Neutrophil (primary cell): Measurements from ENCODE around the gene SPNS2.
"Not testable (repeated sequence)": the region's sequence is repeated elsewhere in the genome, so short reads cannot be mapped to it uniquely, and the experiment has no call there.

Experiments used
- H3K27ac ChIP-seq: fragments of 200-600 bp; sonication (generic); 2 replicates; pipeline ENCODE4 v1.5.1; 2016; ENCODE audit warnings: mild to moderate bottlenecking, moderate library complexity
- H3K27me3 ChIP-seq: fragments of 200-600 bp; sonication (generic); 2 replicates; pipeline ENCODE4 v1.6.0; 2016; ENCODE audit warnings: mild to moderate bottlenecking
- H3K36me3 ChIP-seq: fragments of 200-600 bp; sonication (generic); 2 replicates; pipeline ENCODE4 v1.5.1; 2017
- H3K4me1 ChIP-seq, 2 experiments: fragments of 200-600 bp in 1 of 2; sonication (generic) in 1 of 2; 1 replicate in 1 of 2; 2 replicates in 1 of 2; pipeline versions ENCODE4 v1.5.1 to v1.6.1; 2013 to 2016; ENCODE audit warnings: low read depth in 1 of 2, low read length in 1 of 2, mild to moderate bottlenecking in 1 of 2, moderate library complexity in 1 of 2; ENCODE audit not compliant: control insufficient read depth in 1 of 2, insufficient read depth in 1 of 2
- H3K4me3 ChIP-seq, 2 experiments: fragments of 200-600 bp in 1 of 2; sonication (generic) in 1 of 2; 1 replicate in 1 of 2; 2 replicates in 1 of 2; pipeline ENCODE4 v1.5.1; 2013 to 2016; ENCODE audit warnings: low read depth in 1 of 2, low read length in 1 of 2, mild to moderate bottlenecking in 1 of 2, moderate library complexity in 1 of 2
- H3K9me3 ChIP-seq: fragments of 200-600 bp; sonication (generic); 2 replicates; pipeline ENCODE4 v1.5.1; 2016
- TF ChIP-seq, protein P1 (sequence below): fragments of 200-600 bp; sonication (generic); IDR thresholded peaks from 2 replicates; pipeline ENCODE4 v1.5.1; 2016; ENCODE audit warnings: antibody characterized with exemption

Gene SPNS2

DNA sequence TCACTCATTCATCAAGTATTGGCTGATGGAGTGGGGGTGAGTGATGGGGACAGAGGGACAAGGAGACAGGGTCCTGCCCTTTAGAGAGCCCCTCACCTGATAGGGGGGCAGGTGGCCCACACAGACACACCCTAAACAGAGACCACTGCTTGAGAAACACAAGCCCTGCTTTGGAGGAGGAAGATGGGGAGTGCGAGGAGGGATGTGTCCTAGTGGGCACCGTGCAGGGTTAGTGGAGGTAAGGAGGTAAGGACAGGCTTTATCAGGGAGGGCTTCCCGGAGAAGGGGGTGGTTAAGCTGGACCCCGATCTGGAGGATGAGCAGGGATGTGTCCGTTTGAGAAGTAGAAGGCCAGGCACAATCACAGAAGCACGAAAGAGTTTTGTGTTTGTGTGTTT lies 77.5 kb downstream of the SPNS2 start:
- Histone ChIP-seq H3K4me1 (no peaks in the 10 kb centered on the region), H3K36me3 (no peaks in the 10 kb centered on the region), H3K27me3 (peaks cover 19% of the 10 kb centered on the region), H3K27ac (no peak overlapping the region), H3K4me3 (no peak overlapping the region), H3K9me3 (no peaks in the 10 kb centered on the region)
- TF ChIP-seq, protein P1, sequence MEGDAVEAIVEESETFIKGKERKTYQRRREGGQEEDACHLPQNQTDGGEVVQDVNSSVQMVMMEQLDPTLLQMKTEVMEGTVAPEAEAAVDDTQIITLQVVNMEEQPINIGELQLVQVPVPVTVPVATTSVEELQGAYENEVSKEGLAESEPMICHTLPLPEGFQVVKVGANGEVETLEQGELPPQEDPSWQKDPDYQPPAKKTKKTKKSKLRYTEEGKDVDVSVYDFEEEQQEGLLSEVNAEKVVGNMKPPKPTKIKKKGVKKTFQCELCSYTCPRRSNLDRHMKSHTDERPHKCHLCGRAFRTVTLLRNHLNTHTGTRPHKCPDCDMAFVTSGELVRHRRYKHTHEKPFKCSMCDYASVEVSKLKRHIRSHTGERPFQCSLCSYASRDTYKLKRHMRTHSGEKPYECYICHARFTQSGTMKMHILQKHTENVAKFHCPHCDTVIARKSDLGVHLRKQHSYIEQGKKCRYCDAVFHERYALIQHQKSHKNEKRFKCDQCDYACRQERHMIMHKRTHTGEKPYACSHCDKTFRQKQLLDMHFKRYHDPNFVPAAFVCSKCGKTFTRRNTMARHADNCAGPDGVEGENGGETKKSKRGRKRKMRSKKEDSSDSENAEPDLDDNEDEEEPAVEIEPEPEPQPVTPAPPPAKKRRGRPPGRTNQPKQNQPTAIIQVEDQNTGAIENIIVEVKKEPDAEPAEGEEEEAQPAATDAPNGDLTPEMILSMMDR, result no peak

DNA sequence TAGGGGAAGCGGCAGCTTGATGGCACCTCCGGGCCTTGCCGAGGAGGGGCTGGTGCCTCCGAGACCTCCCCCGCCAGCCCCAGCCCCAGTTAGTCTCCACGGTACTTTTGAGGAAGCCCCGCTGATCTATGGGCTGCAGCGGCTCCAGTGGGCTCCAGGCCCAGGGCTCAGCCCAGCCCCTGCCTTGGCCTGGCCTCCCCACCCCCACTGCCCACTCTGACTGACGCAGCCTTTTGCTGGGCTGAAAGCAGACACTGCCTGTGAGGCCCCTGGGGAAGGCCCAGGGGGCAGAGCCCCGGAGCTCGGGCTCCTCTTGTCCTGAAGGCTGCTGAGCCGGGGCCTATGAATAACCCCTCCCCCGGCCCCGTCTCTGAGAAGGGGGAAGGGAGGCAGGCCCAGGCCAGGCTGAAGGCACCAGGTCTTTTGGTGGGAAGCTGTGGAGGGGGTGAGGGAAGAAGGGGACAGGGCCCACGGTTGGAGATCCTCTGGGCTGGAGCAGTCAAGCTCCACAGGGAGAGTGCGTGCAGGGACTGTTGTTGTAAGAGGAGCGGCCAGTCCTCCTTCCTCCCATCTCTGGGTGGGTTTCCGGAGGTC lies 78.1 kb downstream of the SPNS2 start:
- no peaks in the 10 kb centered on the region for H3K4me1 ChIP-seq
- H3K27me3 ChIP-seq, result peaks cover 21% of the 10 kb centered on the region
- H3K36me3 ChIP-seq, result no peaks in the 10 kb centered on the region
- TF ChIP-seq, protein P1, result no peak
- H3K4me3 ChIP-seq, result no peak overlapping the region
- H3K9me3 ChIP-seq, result no peaks in the 10 kb centered on the region
- H3K27ac ChIP-seq, result no peak overlapping the region

- Histone ChIP-seq H3K4me1 (no peaks in the 10 kb centered on the region), H3K36me3 (no peaks in the 10 kb centered on the region), H3K27me3 (peaks cover 28% of the 10 kb centered on the region), H3K9me3 (no peaks in the 10 kb centered on the region), H3K27ac (no peak overlapping the region), H3K4me3 (no peak overlapping the region)
- TF ChIP-seq, protein P1, result no peak
Measured at GRCh38 chr17:4577386-4577993, 78.8 kb downstream of the SPNS2 start.

- H3K4me1 ChIP-seq, result not testable (repeated sequence)
- H3K27me3 ChIP-seq, result peaks cover 37% of the 10 kb centered on the region
Measured at GRCh38 chr17:4578349-4578748, 79.7 kb downstream of the SPNS2 start.

GRCh38 chr17:4579678-4580077 lies 81.0 kb downstream of the SPNS2 start:
- Histone ChIP-seq H3K27ac (no peak overlapping the region), H3K4me1 (peaks cover 4 to 6% of the 10 kb centered on the region in 2 experiments), H3K36me3 (no peaks in the 10 kb centered on the region), H3K9me3 (no peaks in the 10 kb centered on the region), H3K27me3 (peaks cover 50% of the 10 kb centered on the region), H3K4me3 (no peak overlapping the region)
- TF ChIP-seq, protein P1, result no peak

More at GRCh38 chr17:4578349-4578748, 79.7 kb downstream of the SPNS2 start:
- H3K4me3 ChIP-seq, H3K9me3 ChIP-seq, H3K36me3 ChIP-seq, H3K27ac ChIP-seq: not testable (repeated sequence)

GRCh38 chr17:4580291-4580690 lies 81.6 kb downstream of the SPNS2 start:
- Histone ChIP-seq H3K27me3 (peaks cover 56% of the 10 kb centered on the region), H3K27ac (no peak overlapping the region), H3K4me1 (peaks cover 4 to 6% of the 10 kb centered on the region in 2 experiments), H3K4me3 (no peak overlapping the region), H3K9me3 (no peaks in the 10 kb centered on the region), H3K36me3 (no peaks in the 10 kb centered on the region)
- TF ChIP-seq, protein P1, result no peak
